GF-D8 (cell line): Measurements from ENCODE around the gene TNRC6B.
"Not testable (repeated sequence)": the region's sequence is repeated elsewhere in the genome, so short reads cannot be mapped to it uniquely, and the experiment has no call there.

Experiments
- DNase-seq: peaks from one replicate; lab custom pipeline; 2025; lab: John Stamatoyannopoulos, UW

Gene TNRC6B

DNA sequence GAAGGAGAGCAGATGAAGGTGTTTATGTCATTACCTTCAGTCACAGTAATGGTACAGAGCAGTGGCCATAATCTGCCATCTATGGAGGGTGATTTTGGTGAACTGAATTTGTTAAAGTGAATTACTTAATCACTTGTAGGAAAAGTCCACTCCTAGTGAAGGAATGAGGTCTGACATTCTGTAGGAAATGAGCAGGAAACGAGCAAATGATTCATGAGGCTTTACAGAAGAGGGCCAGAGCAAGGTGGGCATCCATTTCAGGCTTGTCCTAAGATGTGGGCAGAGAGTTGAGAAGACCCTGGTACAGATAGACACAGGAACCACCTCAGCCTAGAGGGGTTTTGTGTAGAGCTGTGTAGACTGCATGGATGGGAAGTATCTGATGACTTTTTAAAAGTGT is 186.7 kb downstream of the TNRC6B start:
- no peak for DNase-seq

DNA sequence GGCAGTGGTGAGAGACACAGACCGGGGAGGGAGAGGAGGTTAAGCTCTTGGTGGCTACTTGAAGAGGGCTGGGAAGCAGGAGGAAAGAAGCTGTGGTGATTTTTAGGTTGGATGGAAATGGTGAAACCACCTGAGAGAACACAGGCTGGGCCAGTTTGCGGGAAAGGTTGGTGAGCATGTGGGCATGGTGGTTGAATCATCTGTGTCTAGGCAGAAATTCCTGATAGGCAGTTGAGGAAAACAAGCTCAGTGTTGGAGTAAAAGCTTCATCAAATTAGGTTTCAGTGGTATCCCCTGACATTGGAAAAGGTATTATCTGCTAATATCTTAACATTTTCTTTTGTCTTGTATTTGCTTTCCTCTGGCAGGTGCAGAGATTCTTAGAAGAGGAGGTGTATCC is 188.3 kb downstream of the TNRC6B start:
- DNase-seq, result no peak

DNA sequence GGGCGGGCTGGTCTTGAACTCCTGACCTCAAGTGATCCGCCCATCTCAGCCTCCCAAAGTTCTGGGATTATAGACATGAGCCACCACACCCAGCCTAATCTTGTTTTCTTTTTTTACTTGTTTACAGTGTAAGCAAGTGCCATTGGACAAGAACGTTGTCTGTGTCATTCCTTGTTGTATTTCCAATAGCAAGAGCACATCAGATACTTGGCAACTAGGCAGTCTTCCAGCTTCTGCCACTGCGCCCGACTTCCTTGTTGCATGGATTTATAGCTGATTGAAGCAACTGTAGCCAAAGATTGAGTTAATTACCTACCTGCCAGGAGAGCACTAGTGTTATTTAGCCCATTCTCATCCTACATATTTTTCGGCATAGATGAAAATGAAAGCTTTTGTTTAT is 189.6 kb downstream of the TNRC6B start:
- DNase-seq, result no peak

DNA sequence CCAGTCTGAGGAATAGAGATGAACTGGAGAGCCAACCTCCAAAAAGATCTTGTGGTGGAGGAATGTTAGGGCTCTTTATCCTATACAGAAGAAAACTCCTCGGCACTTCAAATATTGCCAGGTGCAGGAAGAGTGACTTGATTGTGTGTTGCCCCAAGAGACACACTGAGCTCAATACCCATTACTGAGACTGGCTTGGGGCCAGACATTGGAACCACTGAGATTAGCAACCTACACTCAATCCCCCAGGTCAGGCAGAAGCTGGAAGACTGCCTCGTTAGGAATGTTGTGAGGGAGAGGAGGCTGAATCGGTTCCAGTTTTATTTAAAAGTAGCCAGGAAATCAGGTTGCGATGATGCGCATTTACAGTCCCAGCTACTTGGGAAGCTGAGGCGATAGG is 190.3 kb downstream of the TNRC6B start:
- DNase-seq, result no peak

DNA sequence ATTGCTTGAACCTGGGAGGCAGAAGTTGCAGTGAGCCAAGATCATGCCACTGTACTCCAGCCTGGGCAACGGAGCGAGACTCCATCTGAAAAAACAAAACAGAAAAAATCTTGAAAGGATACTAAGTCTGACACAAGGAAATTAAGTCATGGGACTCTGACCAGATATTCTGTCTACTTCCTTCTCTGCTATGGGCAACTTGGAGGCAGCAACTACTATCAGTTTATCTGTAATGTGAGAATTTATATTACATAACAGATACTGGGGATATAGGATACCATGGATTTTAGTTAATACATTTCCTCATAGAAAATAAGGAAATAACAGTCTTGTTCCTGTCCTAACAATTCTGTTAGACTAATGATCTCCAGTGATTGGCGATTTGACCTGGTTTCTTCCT is 191.1 kb downstream of the TNRC6B start:
- DNase-seq, result no peak

DNA sequence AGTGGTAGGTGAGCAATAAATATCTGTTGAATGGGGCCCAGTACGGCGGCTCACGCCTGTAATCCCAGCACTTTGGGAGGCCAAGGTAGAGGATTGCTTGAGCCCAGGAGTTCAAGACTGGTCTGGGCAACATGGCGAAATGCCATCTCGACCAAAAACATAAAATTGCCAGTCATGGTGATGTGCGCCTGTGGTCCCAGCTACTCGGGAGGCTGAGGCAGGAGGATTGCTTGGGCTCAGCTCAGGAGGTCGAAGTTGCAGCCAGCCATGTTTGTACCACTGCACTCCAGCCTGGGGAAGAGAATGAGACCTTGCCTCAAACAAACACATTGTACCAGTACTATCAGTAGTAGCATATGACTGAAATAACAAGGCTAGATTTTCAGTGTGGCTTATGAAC is 196.8 kb downstream of the TNRC6B start:
- DNase-seq, result no peak

DNA sequence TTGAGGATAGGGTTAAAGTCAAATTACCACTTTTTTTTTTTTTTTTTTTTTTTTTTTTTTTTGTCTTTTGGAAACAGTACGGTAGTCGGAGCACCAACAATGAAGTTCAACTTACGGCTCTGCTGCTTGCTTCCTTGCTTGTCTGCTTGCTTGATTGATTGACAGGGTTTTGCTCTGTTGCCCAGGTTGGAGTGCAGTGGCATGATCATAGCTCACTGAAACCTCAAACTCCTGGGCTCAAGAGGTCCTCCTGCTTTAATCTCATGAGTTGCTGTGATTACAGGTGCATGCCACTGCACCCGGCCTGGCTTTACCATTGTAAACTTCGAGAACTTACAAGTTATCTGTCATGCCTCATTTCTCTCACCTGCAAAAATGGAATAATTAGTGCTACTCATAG is 198.4 kb downstream of the TNRC6B start:
- no peak for DNase-seq

DNA sequence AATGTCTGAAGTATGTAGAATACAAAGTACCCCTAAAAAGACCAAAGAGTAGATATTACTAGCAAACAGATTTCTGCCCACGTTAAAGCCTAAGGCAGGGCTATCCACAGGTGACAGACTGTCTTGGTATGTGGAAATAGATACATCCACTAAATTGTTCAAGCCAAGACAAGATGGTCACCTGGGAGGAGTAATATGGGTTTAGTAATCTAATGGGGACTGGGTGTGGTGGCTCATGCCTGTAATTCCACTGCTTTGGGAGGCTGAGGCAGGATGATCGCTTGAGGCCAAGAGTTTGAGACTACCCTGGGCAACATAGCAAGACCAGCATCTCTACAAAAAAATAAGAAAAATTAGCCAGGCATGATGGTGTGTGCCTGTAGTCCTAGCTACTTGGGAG is 200.2 kb downstream of the TNRC6B start:
- DNase-seq, result no peak

DNA sequence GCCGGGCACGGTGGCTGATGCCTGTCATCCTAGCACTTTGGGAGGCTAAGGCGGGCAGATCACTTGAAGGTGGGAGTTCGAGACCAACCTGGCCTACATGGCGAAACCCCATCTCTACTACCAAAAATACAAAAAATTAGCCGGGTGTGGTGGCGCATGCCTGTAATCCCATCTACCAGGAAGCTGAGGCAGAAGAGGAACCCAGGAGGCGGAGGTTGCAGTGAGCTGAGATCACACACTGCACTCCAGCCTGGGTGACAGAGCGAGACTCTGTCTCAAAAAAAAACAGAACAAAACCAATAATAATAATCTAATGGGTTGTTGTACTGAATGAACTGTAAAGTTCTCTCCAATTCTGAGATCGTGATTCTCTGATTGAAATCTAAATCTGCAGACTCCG is 200.7 kb downstream of the TNRC6B start:
- not testable (repeated sequence) for DNase-seq

DNA sequence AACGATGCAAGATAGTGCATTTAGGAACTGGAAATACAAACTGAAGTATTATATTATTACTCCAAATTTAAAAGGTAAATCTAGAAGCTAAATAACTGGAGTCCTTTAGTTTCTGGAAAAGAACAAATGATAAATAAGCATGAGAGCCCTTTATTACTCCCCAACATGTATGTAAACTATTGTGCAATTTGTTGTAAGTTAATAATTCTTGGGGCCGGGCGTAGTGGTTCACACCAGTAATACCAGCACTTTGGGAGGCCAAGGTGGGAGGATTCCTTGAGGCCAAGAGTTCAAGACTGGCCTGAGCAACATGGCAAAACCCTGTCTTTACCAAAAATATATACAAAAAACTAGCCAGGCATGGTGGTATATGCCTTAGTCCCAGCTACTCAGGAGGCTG is 203.7 kb downstream of the TNRC6B start:
- no peak for DNase-seq

DNA sequence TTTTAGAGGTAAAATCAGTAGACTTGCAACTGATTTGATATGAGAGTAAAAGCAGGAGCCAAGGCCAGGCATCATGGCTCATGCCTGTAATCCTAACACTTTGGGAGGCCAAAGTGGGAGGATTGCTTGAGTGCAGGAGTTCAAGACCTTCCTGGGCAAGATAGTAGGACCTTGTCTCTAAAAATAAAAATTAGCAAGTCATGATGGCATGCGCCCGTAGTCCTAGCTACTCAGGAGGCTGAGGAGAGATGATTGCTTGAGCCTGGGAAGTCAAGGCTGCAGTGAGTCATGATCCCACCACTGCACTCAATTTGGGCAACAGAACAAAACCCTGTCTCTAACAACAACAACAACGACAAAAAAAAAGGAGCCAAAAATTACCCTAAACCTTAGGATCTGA is 206.2 kb downstream of the TNRC6B start:
- no peak for DNase-seq

DNA sequence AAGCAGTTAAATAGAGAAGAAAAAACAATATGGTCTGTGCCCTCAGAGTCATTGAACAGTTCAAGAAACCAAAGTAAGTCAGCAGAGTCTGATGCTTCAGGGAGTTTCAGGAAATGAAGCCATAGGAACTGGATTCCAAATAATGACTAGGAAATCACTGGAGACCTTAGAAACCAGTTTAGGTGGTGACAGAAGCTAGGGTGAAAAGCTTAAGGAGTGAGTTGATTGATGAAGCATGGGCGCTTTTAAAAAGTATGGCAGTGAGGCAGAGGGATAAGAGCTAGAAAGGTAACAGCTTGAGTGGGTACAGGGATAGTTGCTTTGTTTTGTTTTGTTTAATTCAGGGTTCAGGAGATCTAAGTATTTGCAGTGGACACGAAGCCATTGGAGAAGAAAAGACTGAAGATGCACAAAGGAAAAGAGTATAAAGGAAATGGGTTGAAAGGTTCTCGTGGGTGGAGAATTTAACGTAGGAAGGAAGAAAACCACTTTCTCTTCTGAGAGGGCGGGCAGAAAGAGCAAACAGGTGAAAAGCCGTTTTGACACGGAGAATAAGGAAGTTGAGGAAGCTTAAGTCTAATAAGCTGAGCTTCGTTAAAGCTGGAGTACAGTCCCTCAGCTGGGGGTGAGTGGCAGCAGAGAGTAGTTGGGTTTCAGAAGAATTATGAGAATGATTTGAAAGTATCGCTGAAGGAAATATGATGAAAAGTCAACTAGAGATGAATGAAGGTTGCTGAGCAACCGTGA is 207.5 kb downstream of the TNRC6B start:
- peak; percentile 49 for DNase-seq
